CD14-positive monocyte (primary cell): Measurements from ENCODE around the gene ANO7. TPM values are rescaled to one million over a fixed set of nuclear protein-coding genes. Genes with fewer than 3 reads are reported as not detected.

Experiments
- DNase-seq, 3 donors: peaks; one replicate each; pipeline ENCODE4 v3.0.0-alpha.2; 2011 to 2022
- H2AFZ ChIP-seq: 2 replicates; pipeline ENCODE4 v1.6.0; 2012; ENCODE audit warnings: mild to moderate bottlenecking, low read depth, low read length, inconsistent platforms; ENCODE audit not compliant: insufficient read depth, poor library complexity, severe bottlenecking
- H3K27ac ChIP-seq, 2 donors: 1 replicate in 1 of 2; 2 replicates in 1 of 2; pipeline ENCODE4 v1.5.1; 2012 to 2013; ENCODE audit warnings: low read length in 2 of 2, control low read depth in 1 of 2, inconsistent platforms in 1 of 2, low read depth in 1 of 2, mild to moderate bottlenecking in 1 of 2
- H3K27me3 ChIP-seq, 2 donors: one replicate each; pipeline versions ENCODE4 v1.6.0 to v1.6.1; 2011 to 2013; ENCODE audit warnings: low read length in 2 of 2; ENCODE audit not compliant: control insufficient read depth in 2 of 2, insufficient read depth in 2 of 2
- H3K36me3 ChIP-seq, 2 donors: replicated peaks in 1 of 2; 1 replicate in 1 of 2; 2 replicates in 1 of 2; pipeline versions ENCODE4 v1.5.1 to v1.6.1; 2012 to 2013; ENCODE audit warnings: low read length in 2 of 2, control low read depth in 1 of 2, inconsistent platforms in 1 of 2, mild to moderate bottlenecking in 1 of 2; ENCODE audit not compliant: insufficient read depth in 2 of 2, control insufficient read depth in 1 of 2
- H3K4me1 ChIP-seq, 2 donors: 1 replicate in 1 of 2; 2 replicates in 1 of 2; pipeline versions ENCODE4 v1.5.1 to v1.6.1; 2012 to 2013; ENCODE audit warnings: low read length in 2 of 2, control low read depth in 1 of 2, inconsistent platforms in 1 of 2, mild to moderate bottlenecking in 1 of 2, moderate library complexity in 1 of 2; ENCODE audit not compliant: insufficient read depth in 2 of 2, control insufficient read depth in 1 of 2
- H3K4me2 ChIP-seq: replicated peaks from 2 replicates; pipeline ENCODE3; 2012; ENCODE audit warnings: low read length, moderate library complexity, mild to moderate bottlenecking; ENCODE audit not compliant: poor library complexity, severe bottlenecking; ENCODE audit errors: extremely low read depth
- H3K4me3 ChIP-seq, 3 experiments: fragments of 200-600 bp in 1 of 3; sonication (generic) in 1 of 3; replicated peaks in 1 of 3; 1 replicate in 2 of 3; 2 replicates in 1 of 3; pipeline ENCODE4 v1.5.1; 2011 to 2013; ENCODE audit warnings: low read length in 3 of 3, mild to moderate bottlenecking in 3 of 3, control low read depth in 2 of 3, low read depth in 2 of 3, inconsistent platforms in 1 of 3, moderate library complexity in 1 of 3
- H3K79me2 ChIP-seq: 2 replicates; pipeline ENCODE4 v1.6.0; 2012; ENCODE audit warnings: mild to moderate bottlenecking, control low read depth, inconsistent platforms, low read length, moderate library complexity; ENCODE audit not compliant: insufficient read depth
- H3K9ac ChIP-seq: 2 replicates; pipeline ENCODE4 v1.6.0; 2017; ENCODE audit warnings: low read length, mild to moderate bottlenecking; ENCODE audit not compliant: insufficient read depth, poor library complexity, severe bottlenecking
- H3K9me3 ChIP-seq, 2 donors: replicated peaks in 1 of 2; 1 replicate in 1 of 2; 2 replicates in 1 of 2; pipeline versions ENCODE4 v1.5.1 to v1.6.1; 2012 to 2013; ENCODE audit warnings: low read length in 2 of 2, control low read depth in 1 of 2; ENCODE audit not compliant: control insufficient read depth in 1 of 2, insufficient read depth in 1 of 2
- H4K20me1 ChIP-seq: 2 replicates; pipeline ENCODE4 v1.6.0; 2012; ENCODE audit warnings: mild to moderate bottlenecking, low read length, control low read depth, moderate library complexity; ENCODE audit not compliant: insufficient read depth
- H3K27ac Mint-ChIP-seq, 7 donors: one replicate each; pipeline ENCODE4 v1.8.0; 2020; ENCODE audit warnings: mild to moderate bottlenecking in 7 of 7, mixed read lengths in 7 of 7, moderate library complexity in 6 of 7, inconsistent platforms in 2 of 7
- H3K27me3 Mint-ChIP-seq, 3 donors: one replicate each; pipeline ENCODE4 v1.8.0; 2021 to 2022; ENCODE audit warnings: low read depth in 3 of 3, mild to moderate bottlenecking in 3 of 3, mixed read lengths in 3 of 3, moderate library complexity in 3 of 3, inconsistent platforms in 1 of 3
- H3K36me3 Mint-ChIP-seq, 2 donors: one replicate each; pipeline ENCODE4 v1.8.0; 2020; ENCODE audit warnings: mixed read lengths in 2 of 2, inconsistent platforms in 1 of 2, mild to moderate bottlenecking in 1 of 2
- H3K4me1 Mint-ChIP-seq: one replicate; pipeline ENCODE4 v1.8.0; 2020; ENCODE audit warnings: mild to moderate bottlenecking, mixed read lengths
- H3K4me3 Mint-ChIP-seq, 2 donors: one replicate each; pipeline ENCODE4 v1.8.0; 2020; ENCODE audit warnings: mild to moderate bottlenecking in 2 of 2, mixed read lengths in 2 of 2, moderate library complexity in 1 of 2
- H3K9me3 Mint-ChIP-seq, 7 donors: one replicate each; pipeline ENCODE4 v1.8.0; 2020 to 2022; ENCODE audit warnings: mixed read lengths in 7 of 7, mild to moderate bottlenecking in 6 of 7, moderate library complexity in 6 of 7, inconsistent platforms in 2 of 7
- CTCF ChIP-seq: fragments of 200-600 bp; IDR thresholded peaks from one replicate; pipeline ENCODE4 v1.8.0; 2022; ENCODE audit warnings: antibody characterized with exemption, mild to moderate bottlenecking
- WGBS: methylation state at CpG from one replicate; pipeline ENCODE4 v1.1.5; 2013; ENCODE audit warnings: missing lambda C conversion rate; ENCODE audit not compliant: insufficient coverage; 5-methylcytosine and 5-hydroxymethylcytosine counted together
- intact Hi-C, 2 donors: fragments of 100-400 bp; cut with micrococcal nuclease; formaldehyde crosslinking; loops; one replicate each; pipeline versions ENCODE4 v1.15.0 to v1.15.1; 2023
- polyA plus RNA-seq, 3 donors: library from polyadenylated mRNA; depleted of rRNA in 1 of 3; unstranded in 2 of 3; stranded (reverse) in 1 of 3; fragments of 300-500 nt in 2 of 3; fragments of >200 nt in 1 of 3; fragmentation: Illumina TruSeq in 2 of 3; gene quantifications; 1 replicate in 2 of 3; 2 replicates in 1 of 3; pipeline ENCODE4 v1.2.3, GENCODE V29; 2012 to 2021

Gene ANO7
- polyA plus RNA-seq, 3 donors: 0.03 TPM; not detected in 2

- Histone ChIP-seq H3K27me3 (no peaks in the 10 kb centered on the region), H3K9me3 (no peaks in the 10 kb centered on the region), H3K4me3 (no peak overlapping the region), H3K36me3 (peaks cover 57 to 80% of the 10 kb centered on the region in 2 donors), H3K4me1 (peaks cover 4 to 7% of the 10 kb centered on the region in 2 donors), H2AFZ (no peak overlapping the region), H3K9ac (no peak overlapping the region), H3K79me2 (no peaks in the 10 kb centered on the region), H4K20me1 (peaks cover 17% of the 10 kb centered on the region), H3K27ac (no peak overlapping the region), H3K4me2 (no peak overlapping the region)
- 96% methylated on average over 8 of the region's 8 CpGs for WGBS
- Mint-ChIP-seq H3K4me1 (peaks cover 6% of the 10 kb centered on the region), H3K27me3 (peaks cover 0 to 4% (median 0%) of the 10 kb centered on the region in 3 donors), H3K4me3 (no peak overlapping the region), H3K36me3 (peaks cover 56 to 69% of the 10 kb centered on the region in 2 donors), H3K9me3 (no peaks in the 10 kb centered on the region), H3K27ac (no peak overlapping the region)
- intact Hi-C loops: loop anchor here in 1 of 2 donors (10.0 kb wide), 1 partner anchor 164 kb away; the partner anchor contains the start of gene SNED1
- TF ChIP-seq CTCF: no peak
- no peak for DNase-seq
Observed at GRCh38 chr2:241158546-241158900, 30.0 kb upstream of the ANO7 start.

GRCh38 chr2:241159116-241159515 lies 29.4 kb upstream of the ANO7 start:
- H3K27me3 Mint-ChIP-seq: peaks cover 0 to 4% (median 0%) of the 10 kb centered on the region in 3 donors
- H3K4me3 Mint-ChIP-seq: no peak overlapping the region

More at GRCh38 chr2:241159116-241159515, 29.4 kb upstream of the ANO7 start:
- Histone ChIP-seq H3K79me2 (no peaks in the 10 kb centered on the region), H4K20me1 (peaks cover 16% of the 10 kb centered on the region), H2AFZ (no peak overlapping the region), H3K9me3 (no peaks in the 10 kb centered on the region), H3K9ac (no peak overlapping the region), H3K36me3 (peaks cover 63 to 82% of the 10 kb centered on the region in 2 donors), H3K4me3 (no peak overlapping the region), H3K27ac (no peak overlapping the region), H3K4me2 (no peak overlapping the region), H3K4me1 (peaks cover 4 to 7% of the 10 kb centered on the region in 2 donors), H3K27me3 (no peaks in the 10 kb centered on the region)
- peaks cover 60 to 71% of the 10 kb centered on the region in 2 donors for H3K36me3 Mint-ChIP-seq
- TF ChIP-seq CTCF: no peak
- intact Hi-C loops: loop anchor here in 1 of 2 donors (10.0 kb wide), 1 partner anchor 164 kb away; the partner anchor contains the start of gene SNED1
- 100% methylated on average over 4 of the region's 5 CpGs for WGBS
- H3K4me1 Mint-ChIP-seq: peaks cover 6% of the 10 kb centered on the region
- no peak overlapping the region for H3K27ac Mint-ChIP-seq
- H3K9me3 Mint-ChIP-seq: no peaks in the 10 kb centered on the region
- no peak for DNase-seq
